CD4-positive, alpha-beta T cell treated with Interleukin-1 beta for 1 hour (primary cell): ENCODE measurements around the gene MAP3K7.

Experiments
- DNase-seq, 2 donors: peaks; one replicate each; pipeline ENCODE4 v3.0.0-alpha.2; 2020 to 2022

The MAP3K7 gene

DNA sequence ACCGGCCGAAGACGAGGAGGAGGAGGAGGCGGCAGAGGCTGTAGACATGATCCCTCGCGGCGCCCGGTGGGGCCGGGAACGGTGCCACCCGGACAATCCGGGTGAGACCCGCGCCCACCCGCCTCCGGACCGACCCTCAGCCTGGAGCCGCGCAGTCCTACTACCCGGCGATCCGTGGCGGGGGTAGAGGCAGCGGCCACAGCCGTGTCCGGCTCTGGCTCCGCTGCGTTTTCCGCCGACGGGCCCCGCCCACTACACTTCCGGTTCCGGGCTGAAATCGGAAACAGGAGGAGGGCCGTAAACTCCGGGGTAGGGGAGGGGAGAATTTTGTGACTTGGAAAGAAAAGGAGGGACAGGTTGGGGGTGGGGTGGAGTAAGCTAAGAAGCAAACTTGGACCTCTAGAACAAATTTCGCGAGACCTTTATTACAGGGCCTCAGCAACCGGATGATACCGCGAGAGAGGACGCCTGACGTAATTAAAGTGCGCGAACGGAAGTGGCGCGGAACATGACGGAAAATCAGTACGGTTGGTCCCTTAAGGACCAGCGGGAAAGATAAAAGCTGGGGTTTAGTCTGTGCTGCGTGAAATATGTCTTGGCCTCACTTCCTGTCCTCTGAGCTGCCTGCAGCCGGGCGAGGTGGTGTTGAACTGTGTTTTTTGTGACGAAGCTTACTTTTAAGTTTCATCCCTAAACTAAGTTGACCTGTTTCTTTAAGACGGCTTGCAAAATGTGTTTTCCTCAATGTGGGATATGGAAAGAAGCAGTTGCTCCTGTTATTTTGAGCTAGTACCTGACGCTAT lies at the start of gene MAP3K7:
TSS of gene MAP3K7 (minus strand) at position 237 of the 803 bp plus-strand sequence. CDS start at position 48, 189 bp downstream.
- peak; percentile 91 to 93 for DNase-seq

GRCh38 chr6:90631046-90631445 lies 44.2 kb upstream of the MAP3K7 start:
- DNase-seq: no peak

GRCh38 chr6:90621581-90621980 lies 34.7 kb upstream of the MAP3K7 start:
- no peak for DNase-seq

DNA sequence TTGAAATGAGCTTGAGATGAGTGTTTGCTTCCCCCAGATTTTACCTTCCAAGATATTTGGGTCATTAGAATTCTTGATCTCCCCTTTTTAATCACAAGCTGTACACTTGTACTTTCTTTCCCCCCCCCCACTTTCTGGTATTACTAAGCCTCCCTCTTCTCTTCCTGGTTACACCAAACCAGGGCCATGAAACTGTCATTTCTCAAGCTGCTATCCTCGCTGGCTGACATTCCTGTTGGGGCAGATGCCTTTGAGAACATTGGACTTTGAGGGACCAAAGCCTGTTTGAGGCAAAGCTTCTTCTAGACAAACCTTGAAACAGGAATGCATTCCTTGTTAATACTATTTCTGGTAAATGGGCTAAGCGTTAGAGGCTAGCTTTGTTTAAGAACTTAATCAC lies 32.3 kb upstream of the MAP3K7 start:
- no peak for DNase-seq

DNA sequence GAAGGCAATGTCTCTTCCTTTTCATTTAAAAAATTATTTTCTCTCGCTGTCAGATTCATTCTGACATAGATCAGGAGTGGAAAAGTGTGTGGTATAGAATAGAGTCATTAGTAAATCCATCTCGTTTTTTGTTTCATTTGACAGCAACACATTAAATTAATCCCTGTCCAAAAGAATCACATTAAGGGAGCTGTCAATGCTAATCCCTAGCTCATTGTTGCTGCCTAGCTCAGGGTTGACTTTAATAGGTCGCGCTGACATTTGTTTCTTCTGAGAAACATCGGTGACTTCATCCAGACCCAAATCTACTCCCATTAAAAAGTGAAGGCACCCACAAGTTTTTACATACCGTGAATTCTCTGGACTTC lies 25.4 kb upstream of the MAP3K7 start:
- no peak for DNase-seq

DNA sequence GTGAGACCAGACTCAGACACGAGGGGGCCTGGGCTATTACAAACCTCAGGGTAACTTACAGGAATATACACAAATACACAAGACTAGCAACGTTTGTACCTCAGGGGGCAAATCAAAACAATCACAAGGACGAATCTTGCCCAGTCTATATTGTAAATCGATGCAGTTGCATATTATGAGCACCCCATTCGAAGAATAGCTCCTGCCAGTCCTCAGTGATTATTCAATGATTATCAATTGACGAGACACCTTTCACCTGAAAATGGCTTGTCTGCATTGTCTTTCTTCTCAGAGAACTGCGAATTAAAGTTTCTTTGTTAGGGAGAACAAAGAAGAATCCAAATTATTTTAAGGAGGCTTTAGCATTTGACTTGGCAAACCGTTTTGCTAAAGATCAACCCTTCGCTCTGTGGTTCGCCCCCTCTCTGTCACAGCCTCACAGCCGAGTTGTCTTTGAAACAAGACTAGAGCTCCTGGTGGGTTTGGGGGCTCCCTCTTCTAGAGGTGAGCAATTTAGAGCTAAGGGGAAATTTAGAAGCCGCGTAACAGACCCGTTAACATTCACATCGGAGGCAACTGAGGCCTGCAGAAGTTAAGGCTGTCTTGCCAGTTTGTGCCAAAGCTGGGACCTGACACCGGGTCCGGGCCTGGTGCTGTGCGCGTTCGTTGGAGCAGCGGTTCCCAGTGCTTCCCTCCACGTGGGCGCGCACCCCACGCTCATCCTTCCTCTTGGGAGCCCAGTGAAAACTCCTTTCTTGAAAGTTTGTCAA lies 24.9 kb upstream of the MAP3K7 start:
- no peak for DNase-seq

- peak in 1 of 2 donors; percentile 12 for DNase-seq
These were observed 24.1 kb upstream of the MAP3K7 start for GRCh38 chr6:90610751-90611542.

DNA sequence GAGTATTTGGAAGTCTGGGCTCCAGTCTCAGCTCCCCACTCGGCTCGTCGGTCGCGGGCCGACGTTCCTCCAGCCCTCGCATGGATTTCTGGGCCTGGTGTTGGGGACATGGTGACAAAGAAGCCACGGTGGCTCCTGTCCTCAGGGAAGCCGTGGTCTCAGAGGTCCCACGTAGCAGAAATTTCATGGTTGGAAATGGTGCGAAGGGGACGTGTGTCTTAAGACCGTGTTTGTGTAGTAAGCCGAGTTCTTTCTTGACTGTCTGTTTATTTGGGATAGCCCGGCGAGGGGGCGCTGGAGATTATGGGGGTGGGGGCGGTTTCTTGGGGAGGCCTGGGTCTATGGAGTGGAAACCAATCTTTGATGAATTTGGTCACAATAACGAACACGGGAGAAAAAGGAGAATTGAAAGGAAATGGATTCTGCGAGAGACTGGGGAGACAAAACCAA lies 23.5 kb upstream of the MAP3K7 start:
- no peak for DNase-seq

DNA sequence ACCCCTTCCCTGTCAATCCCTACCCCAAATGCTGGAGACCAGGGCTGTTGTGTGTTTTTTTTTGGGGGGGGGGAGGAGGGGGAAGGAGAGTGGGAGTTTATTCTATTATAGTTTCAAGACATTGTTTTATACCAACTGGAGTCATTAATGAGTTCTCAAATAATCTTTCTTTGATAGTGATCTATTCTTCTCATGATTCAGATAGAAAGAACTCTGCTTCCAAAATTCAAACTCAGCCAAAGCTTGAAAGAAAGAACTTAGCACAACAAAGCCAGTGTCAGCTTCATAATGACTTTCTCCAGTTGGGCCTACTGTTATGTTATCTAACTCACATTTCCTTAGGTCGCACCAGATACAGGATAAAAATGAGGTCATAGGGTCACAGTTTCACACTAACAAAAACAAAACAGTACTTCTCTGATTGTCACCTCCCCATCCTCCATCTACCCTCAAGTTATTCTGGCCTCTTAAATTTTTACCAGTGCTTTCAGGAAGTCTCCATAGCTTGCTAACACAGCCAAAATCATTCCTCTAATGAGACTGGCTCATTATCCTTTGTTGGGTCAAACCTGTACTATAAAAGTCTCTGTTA lies 19.0 kb upstream of the MAP3K7 start:
- no peak for DNase-seq

DNA sequence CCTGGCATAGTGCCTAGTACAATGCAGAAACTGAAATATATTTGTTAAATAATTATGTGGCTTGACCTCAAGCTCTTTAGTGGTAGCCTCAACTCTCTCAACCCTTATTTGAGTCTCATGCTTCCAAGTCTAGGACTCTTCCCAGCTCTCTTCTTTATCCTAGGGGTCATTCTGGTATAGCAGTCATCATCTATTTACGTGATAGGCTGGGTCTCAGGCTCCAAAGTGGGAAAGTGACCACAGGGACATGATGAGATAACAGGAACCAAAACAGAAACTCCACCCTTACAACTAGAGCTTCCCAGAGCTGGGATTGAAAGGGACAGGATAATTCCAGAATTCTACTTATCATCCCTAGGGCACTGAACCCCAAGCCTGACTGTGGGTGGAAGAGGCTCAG lies 17.7 kb upstream of the MAP3K7 start:
- DNase-seq: no peak

GRCh38 chr6:90599151-90599550 lies 12.3 kb upstream of the MAP3K7 start:
- DNase-seq: no peak

DNA sequence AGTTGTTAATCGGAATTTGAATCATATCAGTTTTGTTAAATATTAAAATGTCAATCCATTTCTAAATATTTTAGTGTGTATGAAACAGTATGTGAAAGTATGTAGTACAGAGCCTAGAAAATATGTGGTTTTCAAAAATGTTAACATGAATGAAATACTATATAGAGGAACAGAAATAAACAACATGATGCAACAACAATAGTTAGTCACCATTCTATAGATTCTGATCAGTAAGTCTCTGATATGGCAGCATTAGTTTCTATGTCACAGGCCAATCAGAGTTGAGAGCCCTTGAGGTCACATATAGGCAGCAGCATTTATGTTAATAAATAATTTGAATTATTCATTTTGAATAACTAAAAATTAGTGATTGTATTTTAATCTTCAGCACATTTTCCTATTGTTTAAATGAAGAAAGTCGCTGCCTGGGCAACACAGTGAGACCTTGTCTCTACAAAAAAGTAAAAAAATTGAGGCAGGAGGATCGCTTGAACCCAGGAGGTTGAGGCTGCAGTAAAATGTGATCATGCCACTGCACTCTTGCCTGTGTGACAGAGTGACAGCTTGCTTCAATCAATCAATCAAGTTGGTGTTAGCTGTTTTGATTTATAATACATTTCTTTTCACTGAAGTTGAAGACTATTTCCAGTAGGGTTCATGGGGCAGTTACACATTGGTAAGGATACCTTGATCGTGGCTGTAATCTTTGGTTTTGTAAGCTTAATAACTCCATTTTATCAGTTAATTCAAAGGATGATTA lies 11.5 kb upstream of the MAP3K7 start:
- no peak for DNase-seq

- no peak for DNase-seq
These were observed 10.2 kb upstream of the MAP3K7 start for GRCh38 chr6:90596967-90597539.

GRCh38 chr6:90595854-90596253 lies 9.0 kb upstream of the MAP3K7 start:
- DNase-seq: no peak

GRCh38 chr6:90586546-90586835 lies 381 bp downstream of the MAP3K7 start:
- DNase-seq: no peak

GRCh38 chr6:90584636-90585255 lies 2.1 kb downstream of the MAP3K7 start:
- no peak for DNase-seq

DNA sequence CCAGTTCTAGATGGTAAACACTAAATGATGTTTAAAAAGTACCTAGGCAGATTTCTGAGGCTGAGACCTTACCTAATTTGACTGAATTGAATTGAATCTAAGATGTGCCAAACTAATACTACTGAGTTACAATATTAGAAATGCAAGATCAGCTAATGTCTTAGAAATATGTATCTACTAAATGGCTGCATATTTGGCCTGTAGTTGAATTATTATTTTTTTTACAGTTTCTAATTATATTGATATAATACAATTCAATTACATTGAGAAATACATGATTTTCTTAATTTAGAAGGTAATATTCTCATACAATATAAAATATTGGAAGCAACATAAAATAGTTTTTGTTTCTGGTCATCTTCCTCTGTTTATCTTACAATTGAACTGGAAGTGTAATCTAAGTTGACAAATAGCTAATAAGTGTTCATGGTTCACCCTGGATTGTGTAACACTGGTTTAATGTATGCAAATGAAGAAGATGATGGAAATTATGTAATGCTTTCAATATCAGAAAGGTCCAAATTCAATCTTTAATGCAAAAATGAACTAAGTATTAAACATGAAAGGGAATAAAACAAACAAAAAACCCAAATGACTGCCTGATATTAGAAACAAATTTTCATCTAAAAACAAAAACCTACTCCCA lies 2.9 kb downstream of the MAP3K7 start:
- no peak for DNase-seq

DNA sequence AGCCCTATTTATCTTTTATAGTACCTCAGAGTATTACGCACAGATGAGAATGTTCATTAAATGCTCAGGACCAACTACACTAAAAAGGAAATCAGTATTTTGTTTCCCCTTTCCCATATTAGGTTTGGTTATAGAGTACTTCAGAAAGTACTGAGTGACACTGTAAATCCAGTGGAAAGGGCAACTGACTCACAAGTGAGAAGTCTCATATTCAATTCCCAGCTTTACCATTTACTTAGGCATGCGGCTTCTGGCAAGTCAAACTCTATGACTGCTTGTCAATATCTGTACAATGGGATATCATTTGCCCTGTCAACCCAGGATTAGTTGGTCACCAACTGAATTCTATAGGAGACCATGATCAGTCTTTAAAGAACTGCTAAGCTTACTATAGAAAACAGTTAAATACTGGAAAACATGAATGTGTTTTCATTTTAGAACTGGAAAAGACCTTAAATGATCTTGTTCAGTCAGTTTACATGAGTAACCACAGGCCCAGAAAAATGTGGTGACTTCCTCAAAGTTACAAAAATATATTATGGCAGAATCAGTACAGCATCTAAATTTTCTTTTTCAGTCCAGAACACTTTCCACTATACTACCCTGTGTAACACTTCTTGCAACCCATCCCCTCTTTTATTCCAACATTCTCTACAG lies 3.6 kb downstream of the MAP3K7 start:
- no peak for DNase-seq

- DNase-seq: no peak
These were observed 5.7 kb downstream of the MAP3K7 start for GRCh38 chr6:90581146-90581545.

GRCh38 chr6:90578894-90579549 lies 7.8 kb downstream of the MAP3K7 start:
- no peak for DNase-seq
